Measurements from ENCODE around the gene MADCAM1. TPM values are rescaled to one million over a fixed set of nuclear protein-coding genes. Genes with fewer than 3 reads are reported as not detected.
A peak's percentile ranks its signal among the peaks of the same experiment; 100 is the strongest.

MADCAM1 gene
- total RNA-seq, 6 donors from 2014 or later: 0.63 to 3.1 (median 1.1) TPM; not detected in 2

DNA sequence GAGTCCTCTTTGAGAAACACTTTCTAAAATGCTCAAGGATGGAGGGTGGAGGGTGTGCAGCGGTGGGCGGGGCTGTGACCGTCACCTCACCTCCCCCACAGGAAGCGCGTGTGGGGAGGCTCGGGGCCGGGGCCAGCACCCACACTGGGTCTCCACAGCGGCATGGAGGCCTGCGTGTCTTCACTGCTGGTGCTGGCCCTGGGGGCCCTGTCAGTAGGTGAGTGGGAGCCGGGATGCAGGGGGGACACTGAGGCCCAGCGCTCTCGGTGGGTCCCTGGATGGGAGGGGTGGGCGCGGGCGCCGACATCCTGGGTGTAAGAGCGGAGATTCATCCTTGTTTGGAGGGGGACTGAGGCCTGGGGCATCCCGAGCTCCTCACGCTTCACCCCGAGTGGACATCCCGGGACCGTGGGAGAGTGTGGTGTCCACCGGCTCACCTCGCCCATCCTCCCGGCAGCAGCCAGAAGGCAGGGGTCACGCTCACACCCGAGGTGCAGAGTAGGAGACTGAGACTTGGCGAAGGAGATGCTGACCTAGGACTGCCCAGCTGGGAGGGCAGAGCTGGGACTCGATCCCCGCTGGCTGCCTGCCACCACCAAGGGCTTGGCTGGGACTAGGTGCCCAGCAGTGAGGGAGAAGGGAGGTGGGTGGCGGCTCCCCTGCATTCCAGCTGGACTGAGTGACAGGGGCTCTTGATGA is 47.8 kb downstream of the MADCAM1 start, which contains the start of gene GZMM:
GZMM (plus strand) TSS at position 144 of the 699 bp plus-strand sequence; CDS start at position 163, 19 bp downstream.
- peaks cover 7 to 35% (median 28%) of the 10 kb centered on the region in 4 donors for H3K36me3 ChIP-seq
- peak within 1 kb of the TSS in 3 of 4 donors; percentile 12 to 28 (median 19) for H3K4me3 ChIP-seq
- H3K27ac ChIP-seq: peak within 1 kb of the TSS in 2 of 4 donors; percentile 4 to 63
- H3K9me3 ChIP-seq: no peaks in the 10 kb centered on the region
- H3K4me1 ChIP-seq: peaks cover 4 to 7% (median 5%) of the 10 kb centered on the region in 4 donors
- TF ChIP-seq CTCF (IDR thresholded peaks at IDR 0.05): no peak
- no peak for TF ChIP-seq EP300 (IDR thresholded peaks at IDR 0.05)
- no peak for TF ChIP-seq POLR2A (IDR thresholded peaks at IDR 0.05)
- TF ChIP-seq POLR2AphosphoS5 (IDR thresholded peaks at IDR 0.05): peak in 1 of 2 donors; percentile 40
- DNase-seq (peak in 1 of 2 donors; percentile 86), ATAC-seq (ENCODE audit: low FRiP score in 2 of 2) (peak; percentile 35 to 53)
- WGBS, 2 donors: 53 to 57% methylated on average over 20 to 31 of the region's 31 CpGs
- no peaks in the 10 kb centered on the region for H3K27me3 ChIP-seq

DNA sequence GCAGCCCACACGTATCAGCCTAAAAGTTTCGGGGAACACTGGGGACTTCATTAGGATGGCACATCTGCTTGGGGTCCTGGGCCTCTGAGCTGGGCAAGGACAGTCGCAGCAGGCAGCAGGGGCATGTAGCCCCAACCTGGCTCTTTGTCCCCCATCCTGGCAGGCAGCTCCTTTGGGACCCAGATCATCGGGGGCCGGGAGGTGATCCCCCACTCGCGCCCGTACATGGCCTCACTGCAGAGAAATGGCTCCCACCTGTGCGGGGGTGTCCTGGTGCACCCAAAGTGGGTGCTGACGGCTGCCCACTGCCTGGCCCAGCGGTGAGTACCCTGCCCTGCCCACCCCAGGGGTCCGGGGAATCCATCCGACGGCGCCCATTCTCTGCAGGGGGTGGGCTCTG is 50.8 kb downstream of the MADCAM1 start:
- H3K4me3 ChIP-seq: no peak overlapping the region
- peaks cover 0 to 13% (median 9%) of the 10 kb centered on the region in 4 donors for H3K36me3 ChIP-seq
- no peak for DNase-seq
- 90 to 93% methylated on average over 2 to 15 of the region's 15 CpGs for whole genome bisulfite sequencing, 2 donors
- no peak for TF ChIP-seq EP300 (IDR thresholded peaks at IDR 0.05)
- no peak for TF ChIP-seq POLR2AphosphoS5 (IDR thresholded peaks at IDR 0.05)
- no peak for TF ChIP-seq POLR2A (IDR thresholded peaks at IDR 0.05)
- no peak for TF ChIP-seq CTCF (IDR thresholded peaks at IDR 0.05)
- H3K27me3 ChIP-seq: no peaks in the 10 kb centered on the region
- no peaks in the 10 kb centered on the region for H3K9me3 ChIP-seq
- H3K27ac ChIP-seq: no peak overlapping the region
- H3K4me1 ChIP-seq: peaks cover 4 to 12% (median 5%) of the 10 kb centered on the region in 4 donors
- ATAC-seq (ENCODE audit: low FRiP score in 2 of 2): no peak

DNA sequence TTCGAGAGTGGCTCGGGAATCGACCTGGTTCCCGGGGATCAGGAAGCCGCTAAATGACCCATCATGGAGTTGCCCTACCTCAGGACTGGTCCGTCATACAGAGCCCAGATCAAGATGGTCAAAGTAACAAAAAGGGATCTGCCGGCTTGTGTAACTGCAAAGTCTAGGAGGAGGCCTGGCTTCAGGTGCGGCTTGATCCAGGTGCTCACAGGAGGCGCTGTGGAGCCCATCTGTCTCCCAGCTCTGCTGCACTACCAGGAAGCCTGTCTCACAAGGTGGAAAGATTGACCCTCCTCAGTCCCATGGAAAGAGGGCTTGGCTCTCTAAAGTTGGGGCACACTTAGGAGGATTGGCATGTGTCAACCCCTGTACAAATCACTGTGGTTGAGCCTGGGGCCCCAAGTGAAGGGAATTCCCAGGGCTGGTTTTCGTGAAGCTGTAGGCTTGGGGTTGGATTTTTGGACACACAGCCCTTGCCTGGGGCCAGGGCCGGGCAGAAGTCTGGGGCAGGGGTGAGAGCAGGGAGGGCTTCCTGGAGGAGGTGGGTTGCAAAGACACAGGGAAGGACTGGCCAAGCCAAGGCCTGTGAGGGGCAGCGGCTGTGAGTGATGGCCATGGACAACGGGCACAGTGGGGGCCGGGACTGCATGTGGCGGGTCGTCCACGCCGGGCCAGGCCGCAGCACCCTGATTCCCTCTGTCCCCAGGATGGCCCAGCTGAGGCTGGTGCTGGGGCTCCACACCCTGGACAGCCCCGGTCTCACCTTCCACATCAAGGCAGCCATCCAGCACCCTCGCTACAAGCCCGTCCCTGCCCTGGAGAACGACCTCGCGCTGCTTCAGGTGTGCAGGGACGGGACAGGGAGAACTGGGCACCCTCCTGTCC is 51.8 kb downstream of the MADCAM1 start:
- Histone ChIP-seq H3K9me3 (no peaks in the 10 kb centered on the region), H3K27ac (no peak overlapping the region), H3K27me3 (no peaks in the 10 kb centered on the region), H3K36me3 (peaks cover 0 to 3% (median 1%) of the 10 kb centered on the region in 4 donors), H3K4me1 (peaks cover 4 to 12% (median 5%) of the 10 kb centered on the region in 4 donors), H3K4me3 (no peak overlapping the region)
- no peak for ATAC-seq (ENCODE audit: low FRiP score in 2 of 2)
- no peak for DNase-seq
- 88% methylated on average over 17 to 24 of the region's 26 CpGs for WGBS, 2 donors
- no peak for TF ChIP-seq EP300 (IDR thresholded peaks at IDR 0.05)
- TF ChIP-seq POLR2A (IDR thresholded peaks at IDR 0.05): no peak
- no peak for TF ChIP-seq CTCF (IDR thresholded peaks at IDR 0.05)
- TF ChIP-seq POLR2AphosphoS5 (IDR thresholded peaks at IDR 0.05): no peak

DNA sequence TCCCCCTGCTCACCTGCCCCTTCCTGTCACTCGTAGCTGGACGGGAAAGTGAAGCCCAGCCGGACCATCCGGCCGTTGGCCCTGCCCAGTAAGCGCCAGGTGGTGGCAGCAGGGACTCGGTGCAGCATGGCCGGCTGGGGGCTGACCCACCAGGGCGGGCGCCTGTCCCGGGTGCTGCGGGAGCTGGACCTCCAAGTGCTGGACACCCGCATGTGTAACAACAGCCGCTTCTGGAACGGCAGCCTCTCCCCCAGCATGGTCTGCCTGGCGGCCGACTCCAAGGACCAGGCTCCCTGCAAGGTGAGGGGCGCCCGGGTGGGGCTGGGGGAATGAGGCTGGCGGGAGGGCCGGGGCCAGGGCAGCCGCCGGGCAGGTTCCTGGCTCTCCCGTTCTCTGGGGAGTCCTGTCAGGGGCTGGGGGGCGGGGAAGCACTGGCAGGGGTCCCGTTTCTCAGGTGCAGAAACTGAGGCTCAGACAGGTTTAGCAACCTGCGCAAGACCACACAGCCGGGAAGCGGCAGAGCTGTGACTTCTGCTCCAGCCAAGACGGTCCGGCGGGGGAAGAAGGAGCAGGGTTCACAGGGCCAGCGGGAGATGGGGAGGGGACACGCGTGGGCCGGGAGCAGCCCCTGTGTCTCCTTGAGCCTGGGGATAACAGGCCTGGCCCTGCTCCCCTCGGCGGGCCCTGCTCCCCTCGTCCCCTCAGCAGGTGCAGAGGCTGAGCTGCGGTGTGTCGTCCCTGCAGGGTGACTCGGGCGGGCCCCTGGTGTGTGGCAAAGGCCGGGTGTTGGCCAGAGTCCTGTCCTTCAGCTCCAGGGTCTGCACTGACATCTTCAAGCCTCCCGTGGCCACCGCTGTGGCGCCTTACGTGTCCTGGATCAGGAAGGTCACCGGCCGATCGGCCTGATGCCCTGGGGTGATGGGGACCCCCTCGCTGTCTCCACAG is 52.9 kb downstream of the MADCAM1 start:
- no peak overlapping the region for H3K27ac ChIP-seq
- peaks cover 0 to 6% (median 1%) of the 10 kb centered on the region in 4 donors for H3K4me1 ChIP-seq
- ATAC-seq (ENCODE audit: low FRiP score in 2 of 2) (no peak), DNase-seq (no peak)
- no peaks in the 10 kb centered on the region for H3K36me3 ChIP-seq
- H3K4me3 ChIP-seq: no peak overlapping the region
- 83 to 84% methylated on average over 19 to 36 of the region's 52 CpGs for WGBS, 2 donors
- TF ChIP-seq CTCF (IDR thresholded peaks at IDR 0.05) (no peak), POLR2AphosphoS5 (IDR thresholded peaks at IDR 0.05) (no peak), POLR2A (IDR thresholded peaks at IDR 0.05) (no peak), EP300 (IDR thresholded peaks at IDR 0.05) (no peak)
- H3K27me3 ChIP-seq: no peaks in the 10 kb centered on the region
- no peaks in the 10 kb centered on the region for H3K9me3 ChIP-seq
